H9 (cell line): ENCODE data around the gene PARP16. TPM values are rescaled to one million over a fixed set of nuclear protein-coding genes. Genes with fewer than 3 reads are reported as not detected.

Experiments used
- DNase-seq: peaks from one replicate; pipeline ENCODE4 v3.0.0-alpha.2; 2017
- H2AFZ ChIP-seq: one replicate; pipeline ENCODE4 v1.6.1; 2013; ENCODE audit warnings: mild to moderate bottlenecking, low read length, control low read depth, moderate library complexity
- H2AK5ac ChIP-seq: 2 replicates; pipeline ENCODE4 v1.6.1; 2013; ENCODE audit warnings: low read length, control low read depth, mixed read lengths; ENCODE audit not compliant: insufficient read length
- H2BK120ac ChIP-seq: one replicate; pipeline ENCODE4 v1.6.1; 2013; ENCODE audit warnings: low read depth, mild to moderate bottlenecking, low read length, control low read depth, inconsistent platforms; ENCODE audit not compliant: poor library complexity, severe bottlenecking
- H2BK12ac ChIP-seq: 2 replicates; pipeline ENCODE4 v1.6.1; 2013; ENCODE audit warnings: low read length, control low read depth, mixed read lengths, low read depth; ENCODE audit not compliant: insufficient read length
- H2BK15ac ChIP-seq: 2 replicates; pipeline ENCODE4 v1.6.1; 2013; ENCODE audit warnings: low read depth, low read length, control low read depth
- H2BK20ac ChIP-seq: one replicate; pipeline ENCODE4 v1.6.1; 2013; ENCODE audit warnings: low read depth, mild to moderate bottlenecking, low read length, control low read depth, inconsistent platforms; ENCODE audit not compliant: poor library complexity, severe bottlenecking
- H2BK5ac ChIP-seq: 2 replicates; pipeline ENCODE4 v1.6.1; 2013; ENCODE audit warnings: low read length, control low read depth, mixed read lengths; ENCODE audit not compliant: insufficient read length
- H3K14ac ChIP-seq: 2 replicates; pipeline ENCODE4 v1.6.1; 2013; ENCODE audit warnings: low read length, control low read depth; ENCODE audit not compliant: insufficient read depth
- H3K18ac ChIP-seq: 2 replicates; pipeline ENCODE4 v1.6.1; 2013; ENCODE audit warnings: low read depth, mild to moderate bottlenecking, mixed read lengths, low read length, control low read depth; ENCODE audit not compliant: insufficient read length
- H3K23ac ChIP-seq: 2 replicates; pipeline ENCODE4 v1.6.1; 2013; ENCODE audit warnings: low read length, control low read depth, mixed read lengths, low read depth; ENCODE audit not compliant: insufficient read length
- H3K23me2 ChIP-seq: 2 replicates; pipeline ENCODE4 v1.6.1; 2013; ENCODE audit warnings: low read depth, mild to moderate bottlenecking, mixed read lengths, low read length, control low read depth; ENCODE audit not compliant: insufficient read length, poor library complexity, severe bottlenecking
- H3K27ac ChIP-seq: 2 replicates; pipeline ENCODE4 v1.5.1; 2013; ENCODE audit warnings: low read length, control low read depth, mixed read lengths, low read depth; ENCODE audit not compliant: insufficient read length
- H3K27me3 ChIP-seq: 2 replicates; pipeline ENCODE4 v1.6.1; 2013; ENCODE audit warnings: low read length, control low read depth, inconsistent platforms; ENCODE audit not compliant: insufficient read depth
- H3K4ac ChIP-seq: 2 replicates; pipeline ENCODE4 v1.6.1; 2013; ENCODE audit warnings: low read depth, mild to moderate bottlenecking, control low read depth, inconsistent platforms, low read length, moderate library complexity
- H3K4me1 ChIP-seq: 2 replicates; pipeline ENCODE4 v1.6.1; 2013; ENCODE audit warnings: low read length, control low read depth, inconsistent platforms; ENCODE audit not compliant: insufficient read depth
- H3K4me2 ChIP-seq: 2 replicates; pipeline ENCODE4 v1.6.1; 2013; ENCODE audit warnings: low read length, control low read depth, mixed read lengths; ENCODE audit not compliant: insufficient read length, insufficient read depth
- H3K56ac ChIP-seq: 2 replicates; pipeline ENCODE4 v1.6.1; 2013; ENCODE audit warnings: low read depth, mild to moderate bottlenecking, mixed read lengths, low read length, control low read depth; ENCODE audit not compliant: insufficient read length
- H3K79me1 ChIP-seq: 2 replicates; pipeline ENCODE4 v1.6.1; 2013; ENCODE audit warnings: low read depth, mild to moderate bottlenecking, moderate library complexity, low read length, control low read depth, inconsistent platforms; ENCODE audit not compliant: insufficient read depth, poor library complexity, severe bottlenecking
- H3K79me2 ChIP-seq: 2 replicates; pipeline ENCODE4 v1.6.1; 2013; ENCODE audit warnings: low read length, control low read depth, inconsistent platforms; ENCODE audit not compliant: insufficient read depth
- H3K9ac ChIP-seq: 2 replicates; pipeline ENCODE4 v1.6.1; 2013; ENCODE audit warnings: low read length, control low read depth, mixed read lengths; ENCODE audit not compliant: insufficient read length; ENCODE audit errors: extremely low read depth
- H3K9me3 ChIP-seq: one replicate; pipeline ENCODE4 v1.6.1; 2013; ENCODE audit warnings: low read depth, low read length, inconsistent platforms; ENCODE audit not compliant: control insufficient read depth
- H3T11ph ChIP-seq: one replicate; pipeline ENCODE4 v1.6.1; 2013; ENCODE audit warnings: mild to moderate bottlenecking, low read length, control low read depth, inconsistent platforms
- H4K20me1 ChIP-seq: one replicate; pipeline ENCODE4 v1.6.1; 2013; ENCODE audit not compliant: control insufficient read depth, insufficient read length, insufficient read depth
- H4K5ac ChIP-seq: 2 replicates; pipeline ENCODE4 v1.6.1; 2013; ENCODE audit warnings: low read depth, mild to moderate bottlenecking, mixed read lengths, low read length, control low read depth; ENCODE audit not compliant: insufficient read length
- H4K8ac ChIP-seq: replicated peaks from 2 replicates; pipeline ENCODE4 v1.6.1; 2013; ENCODE audit warnings: low read length, control low read depth, mixed read lengths, low read depth; ENCODE audit not compliant: insufficient read length
- H4K91ac ChIP-seq: 2 replicates; pipeline ENCODE4 v1.6.1; 2013; ENCODE audit warnings: low read depth, mild to moderate bottlenecking, moderate library complexity, mixed read lengths, low read length, control low read depth; ENCODE audit not compliant: insufficient read length
- H3K27ac Mint-ChIP-seq, 3 experiments: 2 replicates in 2 of 3; 3 replicates in 1 of 3; pipeline ENCODE4 v1.8.0; 2020 to 2021; ENCODE audit warnings: mixed read lengths in 3 of 3, mild to moderate bottlenecking in 1 of 3, moderate library complexity in 1 of 3
- H3K27me3 Mint-ChIP-seq: 2 replicates; pipeline ENCODE4 v1.8.0; 2021; ENCODE audit warnings: low read depth, mild to moderate bottlenecking, moderate library complexity, mixed read lengths
- H3K36me3 Mint-ChIP-seq, 3 experiments: 2 replicates in 2 of 3; 3 replicates in 1 of 3; pipeline ENCODE4 v1.8.0; 2020 to 2021; ENCODE audit warnings: low read depth in 3 of 3, mixed read lengths in 3 of 3; ENCODE audit not compliant: insufficient read depth in 1 of 3
- H3K4me1 Mint-ChIP-seq, 2 experiments: 2 replicates each; pipeline ENCODE4 v1.8.0; 2020; ENCODE audit warnings: mixed read lengths in 2 of 2
- H3K4me3 Mint-ChIP-seq, 2 experiments: 2 replicates in 1 of 2; 3 replicates in 1 of 2; pipeline ENCODE4 v1.8.0; 2020 to 2021; ENCODE audit warnings: mild to moderate bottlenecking in 2 of 2, mixed read lengths in 2 of 2, moderate library complexity in 1 of 2
- H3K9me3 Mint-ChIP-seq, 2 experiments: 2 replicates in 1 of 2; 3 replicates in 1 of 2; pipeline ENCODE4 v1.8.0; 2020; ENCODE audit warnings: mild to moderate bottlenecking in 2 of 2, mixed read lengths in 2 of 2, moderate library complexity in 1 of 2
- CTCF ChIP-seq: fragments of 200-600 bp; sonication (generic); conservative IDR thresholded peaks from 3 replicates; pipeline ENCODE4 v1.8.0; 2021; ENCODE audit warnings: antibody characterized with exemption, mild to moderate bottlenecking
- WGBS: extraction: QIAGEN DNeasy Blood & Tissue Kit; methylation state at CpG from one replicate; pipeline ENCODE4 v1.1.7; 2013; ENCODE audit warnings: missing lambda C conversion rate, low lambda C conversion rate, mixed read lengths; ENCODE audit not compliant: insufficient read length; ENCODE audit errors: extremely low coverage; 5-methylcytosine and 5-hydroxymethylcytosine counted together
- total RNA-seq: library from RNA; stranded (reverse); gene quantifications from 2 replicates; pipeline ENCODE4 v1.2.1, GENCODE V29; 2021

Gene PARP16
- total RNA-seq, 1 experiment from 2014 or later = 3.9 TPM

GRCh38 chr15:65212097-65212496, 74.6 kb downstream of the PARP16 start:
- Histone ChIP-seq H3T11ph (no peak overlapping the region), H3K27me3 (no peaks in the 10 kb centered on the region), H4K20me1 (no peaks in the 10 kb centered on the region), H3K14ac (no peak overlapping the region), H2BK12ac (no peak overlapping the region), H3K4me1 (no peaks in the 10 kb centered on the region), H3K23ac (no peak overlapping the region), H2AK5ac (no peak overlapping the region), H3K4ac (no peak overlapping the region), H3K56ac (no peak overlapping the region), H3K79me1 (no peaks in the 10 kb centered on the region), H4K91ac (no peak overlapping the region), H3K9ac (no peak overlapping the region), H3K4me2 (no peak overlapping the region), H2BK5ac (no peak overlapping the region), H3K23me2 (no peaks in the 10 kb centered on the region), H2BK15ac (no peak overlapping the region), H3K9me3 (no peaks in the 10 kb centered on the region), H2BK120ac (no peak overlapping the region), H3K27ac (no peak overlapping the region), H4K5ac (no peak overlapping the region), H2BK20ac (no peak overlapping the region), H4K8ac (no peak overlapping the region), H3K18ac (no peak overlapping the region), H3K79me2 (no peaks in the 10 kb centered on the region), H2AFZ (no peak overlapping the region)
- peak; percentile 69 for DNase-seq
- no CpG with 5 or more reads among the region's 5 CpGs for WGBS
- H3K27ac Mint-ChIP-seq = no peak overlapping the region; a peak in 1 of 7 replicates
- no peaks in the 10 kb centered on the region for H3K9me3 Mint-ChIP-seq
- no peaks in the 10 kb centered on the region; a peak in 1 of 7 replicates for H3K36me3 Mint-ChIP-seq
- H3K27me3 Mint-ChIP-seq = peaks cover 3% of the 10 kb centered on the region
- TF ChIP-seq CTCF = peak; percentile 86
- peaks cover 12 to 25% of the 10 kb centered on the region in 2 experiments for H3K4me1 Mint-ChIP-seq
- no peak overlapping the region for H3K4me3 Mint-ChIP-seq
